Testis (tissue), 3 donors: ENCODE measurements around the gene SLC19A1. TPM values are rescaled to one million over a fixed set of nuclear protein-coding genes. Genes with fewer than 3 reads are reported as not detected.

Experiments used
- DNase-seq: peaks from one replicate; pipeline ENCODE4 v3.0.0-alpha.2; 2019
- H3K27ac ChIP-seq, 2 donors: fragments of 200-600 bp; sonication (generic); one replicate each; pipeline ENCODE4 v1.5.1; 2019
- H3K27me3 ChIP-seq: fragments of 200-600 bp; sonication (generic); one replicate; pipeline ENCODE4 v1.5.1; 2019
- H3K36me3 ChIP-seq: fragments of 200-600 bp; sonication (generic); one replicate; pipeline ENCODE4 v1.5.1; 2017; ENCODE audit warnings: low read depth; ENCODE audit errors: missing control alignments
- H3K4me1 ChIP-seq: fragments of 200-600 bp; sonication (generic); one replicate; pipeline ENCODE4 v1.5.1; 2019
- H3K4me3 ChIP-seq, 2 donors: fragments of 200-600 bp; sonication (generic); one replicate each; pipeline ENCODE4 v1.5.1; 2017 to 2019
- H3K9me3 ChIP-seq: fragments of 200-600 bp; sonication (generic); one replicate; pipeline ENCODE4 v1.5.1; 2017
- POLR2A ChIP-seq: fragments of 450-650 bp; IDR thresholded peaks from one replicate; pipeline ENCODE4 v1.6.1; 2017; ENCODE audit warnings: antibody characterized with exemption, mild to moderate bottlenecking, moderate library complexity
- WGBS, 2 donors: methylation state at CpG; one replicate each; pipeline ENCODE4 v1.1.5; 2018; 5-methylcytosine and 5-hydroxymethylcytosine counted together
- intact Hi-C: fragments of 100-400 bp; cut with DNase I; formaldehyde crosslinking; loops from one replicate; pipeline ENCODE4 v1.15.1; 2023; ENCODE audit warnings: low total_unique reads
- polyA plus RNA-seq: library from polyadenylated mRNA; stranded (reverse); fragments of 350-450 nt; fragmentation: Illumina TruSeq; extraction: RNeasy Lipid Tissue Mini Kit (QIAGEN cat#74804); gene quantifications from one replicate; pipeline ENCODE4 v1.2.3, GENCODE V29; 2014; ENCODE audit warnings: low read depth, low replicate concordance; ENCODE audit not compliant: insufficient read depth
- total RNA-seq, 2 donors: library from RNA; depleted of rRNA; stranded (reverse); fragments of >200 nt; gene quantifications; one replicate each; pipeline ENCODE4 v1.2.3, GENCODE V29; 2016
- TF ChIP-seq, protein P1 (sequence below), 3 experiments: fragments of 450-650 bp in 2 of 3; fragments of 200-600 bp in 1 of 3; sonication (generic) in 1 of 3; IDR thresholded peaks; one replicate each; pipeline ENCODE4 v1.5.1; 2016 to 2019; ENCODE audit warnings: antibody characterized with exemption in 3 of 3, mild to moderate bottlenecking in 2 of 3, moderate library complexity in 1 of 3

The SLC19A1 gene
- total and polyA plus RNA-seq, 3 donors from 2014 or later, result 5.5 to 17.4 (median 15.7) TPM

DNA sequence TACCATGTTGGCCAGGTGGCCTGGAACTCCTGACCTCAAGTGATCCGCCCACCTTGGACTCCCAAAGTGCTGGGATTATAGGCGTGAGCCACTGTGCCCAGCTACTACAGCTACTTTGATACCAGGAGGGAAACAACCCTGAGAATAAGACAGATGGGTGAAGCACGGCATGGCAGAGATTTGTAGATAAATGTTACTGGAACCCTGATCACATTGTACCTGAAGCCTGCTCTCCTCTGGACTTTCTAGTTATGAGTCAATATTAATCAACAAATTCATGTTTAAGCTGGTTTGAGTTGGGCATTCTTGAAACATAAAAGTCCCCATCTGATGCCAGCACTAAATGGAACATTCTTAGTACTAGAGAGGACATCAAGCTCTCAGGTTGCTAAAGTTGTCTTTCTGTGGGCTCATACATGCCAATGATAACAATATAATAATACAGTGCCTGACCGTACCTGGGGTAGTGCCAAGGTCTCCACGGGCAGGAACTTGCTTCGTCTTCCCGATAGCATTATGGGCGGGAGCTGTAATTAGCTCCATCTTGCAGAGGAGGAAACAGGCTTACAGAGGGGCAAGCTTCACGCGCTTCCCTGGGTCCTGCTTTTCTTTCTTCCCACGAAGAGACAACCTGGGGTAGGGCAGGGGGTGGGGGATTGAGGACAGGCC lies 30.7 kb upstream of the SLC19A1 start:
- 61 to 75% methylated on average over 11 of the region's 11 CpGs for WGBS, 2 donors
- no peak for TF ChIP-seq POLR2A
- TF ChIP-seq, protein P1, sequence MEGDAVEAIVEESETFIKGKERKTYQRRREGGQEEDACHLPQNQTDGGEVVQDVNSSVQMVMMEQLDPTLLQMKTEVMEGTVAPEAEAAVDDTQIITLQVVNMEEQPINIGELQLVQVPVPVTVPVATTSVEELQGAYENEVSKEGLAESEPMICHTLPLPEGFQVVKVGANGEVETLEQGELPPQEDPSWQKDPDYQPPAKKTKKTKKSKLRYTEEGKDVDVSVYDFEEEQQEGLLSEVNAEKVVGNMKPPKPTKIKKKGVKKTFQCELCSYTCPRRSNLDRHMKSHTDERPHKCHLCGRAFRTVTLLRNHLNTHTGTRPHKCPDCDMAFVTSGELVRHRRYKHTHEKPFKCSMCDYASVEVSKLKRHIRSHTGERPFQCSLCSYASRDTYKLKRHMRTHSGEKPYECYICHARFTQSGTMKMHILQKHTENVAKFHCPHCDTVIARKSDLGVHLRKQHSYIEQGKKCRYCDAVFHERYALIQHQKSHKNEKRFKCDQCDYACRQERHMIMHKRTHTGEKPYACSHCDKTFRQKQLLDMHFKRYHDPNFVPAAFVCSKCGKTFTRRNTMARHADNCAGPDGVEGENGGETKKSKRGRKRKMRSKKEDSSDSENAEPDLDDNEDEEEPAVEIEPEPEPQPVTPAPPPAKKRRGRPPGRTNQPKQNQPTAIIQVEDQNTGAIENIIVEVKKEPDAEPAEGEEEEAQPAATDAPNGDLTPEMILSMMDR (IDR thresholded peaks at IDR 0.05), result no peak
- DNase-seq, result no peak
- Histone ChIP-seq H3K27me3 (no peaks in the 10 kb centered on the region), H3K4me1 (peaks cover 13% of the 10 kb centered on the region), H3K4me3 (no peak overlapping the region), H3K36me3 (no peaks in the 10 kb centered on the region), H3K9me3 (no peaks in the 10 kb centered on the region), H3K27ac (peak overlapping the region in 1 of 2 donors; percentile 80)
- intact Hi-C loops, result no loop called here

GRCh38 chr21:45572231-45572630 lies 30.0 kb upstream of the SLC19A1 start:
- H3K4me1 ChIP-seq, result peaks cover 13% of the 10 kb centered on the region

GRCh38 chr21:45571641-45572040 lies 29.4 kb upstream of the SLC19A1 start:
- intact Hi-C loops, result no loop called here
- WGBS, 2 donors, result 69 to 71% methylated on average over 15 of the region's 15 CpGs
- Histone ChIP-seq H3K4me1 (peaks cover 13% of the 10 kb centered on the region), H3K36me3 (no peaks in the 10 kb centered on the region), H3K27ac (peak overlapping the region in 1 of 2 donors; percentile 35), H3K27me3 (no peaks in the 10 kb centered on the region), H3K9me3 (no peaks in the 10 kb centered on the region), H3K4me3 (no peak overlapping the region)
- TF ChIP-seq POLR2A, result no peak
- TF ChIP-seq, protein P1 (IDR thresholded peaks at IDR 0.05), result no peak
- DNase-seq, result no peak

More at GRCh38 chr21:45572231-45572630, 30.0 kb upstream of the SLC19A1 start:
- intact Hi-C loops, result no loop called here
- TF ChIP-seq, protein P1 (IDR thresholded peaks at IDR 0.05), result no peak
- TF ChIP-seq POLR2A, result no peak
- no peaks in the 10 kb centered on the region for H3K27me3 ChIP-seq
- no peak overlapping the region for H3K27ac ChIP-seq
- DNase-seq, result no peak
- H3K9me3 ChIP-seq, result no peaks in the 10 kb centered on the region
- no peaks in the 10 kb centered on the region for H3K36me3 ChIP-seq
- no peak overlapping the region for H3K4me3 ChIP-seq
- 82 to 87% methylated on average over 4 to 8 of the region's 8 CpGs for WGBS, 2 donors

DNA sequence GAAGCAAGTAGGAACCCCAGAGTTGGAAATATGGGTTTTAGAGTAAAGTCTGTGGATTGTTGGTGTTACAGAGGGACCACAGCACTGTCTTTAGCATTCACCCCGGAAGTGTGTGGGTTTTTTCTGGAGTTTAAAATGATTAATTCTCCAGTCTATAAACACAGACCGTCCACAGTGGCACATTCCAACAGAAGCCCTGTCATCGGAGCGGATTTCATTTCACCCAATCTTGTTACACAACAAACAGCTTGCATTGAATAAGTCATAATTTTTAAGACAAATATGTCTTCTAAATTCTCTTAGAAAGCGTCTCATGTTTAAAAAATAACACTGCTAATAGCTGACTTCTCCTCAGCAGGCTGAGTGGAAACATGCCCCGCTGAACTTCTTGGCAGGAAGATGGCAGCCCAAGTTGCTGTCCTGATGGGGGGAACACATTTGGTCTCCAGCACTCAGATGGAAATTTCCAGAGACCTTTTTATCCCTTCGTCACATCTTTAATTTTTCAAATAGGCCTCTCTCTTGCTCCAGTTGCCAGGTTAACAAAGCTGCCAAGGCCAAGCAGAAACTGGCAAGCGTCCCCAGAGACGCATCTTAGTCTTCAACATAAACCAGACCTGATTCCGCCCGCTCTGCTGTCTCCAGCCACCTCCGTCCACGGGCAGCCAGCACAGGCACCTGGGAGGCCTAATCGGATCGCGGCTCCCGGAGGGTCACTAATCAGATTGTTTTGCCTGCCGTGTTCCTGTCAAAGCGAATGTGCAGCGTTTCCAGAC lies 28.8 kb upstream of the SLC19A1 start:
- H3K4me3 ChIP-seq, result no peak overlapping the region
- 62% methylated on average over 18 to 20 of the region's 20 CpGs for WGBS, 2 donors
- H3K9me3 ChIP-seq, result no peaks in the 10 kb centered on the region
- TF ChIP-seq, protein P1 (IDR thresholded peaks at IDR 0.05), result no peak
- TF ChIP-seq POLR2A, result no peak
- DNase-seq, result no peak
- intact Hi-C loops, result no loop called here
- H3K36me3 ChIP-seq, result no peaks in the 10 kb centered on the region
- H3K4me1 ChIP-seq, result peaks cover 13% of the 10 kb centered on the region
- H3K27me3 ChIP-seq, result no peaks in the 10 kb centered on the region
- H3K27ac ChIP-seq, result peak overlapping the region in 1 of 2 donors; percentile 35
